Endodermal cell (in vitro differentiated cells): Measurements from ENCODE around the gene CRELD1. TPM values are rescaled to one million over a fixed set of nuclear protein-coding genes. Genes with fewer than 3 reads are reported as not detected.

ENCODE experiments used
- DNase-seq: peaks from one replicate; pipeline ENCODE4 v3.0.0-alpha.2; 2017
- H3K27ac ChIP-seq: 2 replicates; pipeline ENCODE4 v1.5.1; 2013; ENCODE audit warnings: mild to moderate bottlenecking, low read depth, low read length, moderate library complexity
- H3K27me3 ChIP-seq: 2 replicates; pipeline ENCODE4 v1.6.1; 2013; ENCODE audit warnings: mild to moderate bottlenecking, low read length, moderate library complexity; ENCODE audit not compliant: insufficient read depth, control insufficient read depth, poor library complexity, severe bottlenecking
- H3K36me3 ChIP-seq: 2 replicates; pipeline ENCODE4 v1.7.0; 2013; ENCODE audit warnings: mild to moderate bottlenecking, low read length, moderate library complexity; ENCODE audit not compliant: control insufficient read depth, insufficient read depth
- H3K4me1 ChIP-seq: one replicate; pipeline ENCODE4 v1.7.0; 2013; ENCODE audit warnings: low read length; ENCODE audit not compliant: control insufficient read depth, insufficient read depth
- H3K4me3 ChIP-seq: 2 replicates; pipeline ENCODE4 v1.5.1; 2013; ENCODE audit warnings: mild to moderate bottlenecking, low read length, moderate library complexity
- H3K9ac ChIP-seq: 2 replicates; pipeline ENCODE4 v1.6.1; 2013; ENCODE audit warnings: mild to moderate bottlenecking, low read length, moderate library complexity; ENCODE audit not compliant: poor library complexity, severe bottlenecking; ENCODE audit errors: extremely low read depth
- H3K9me3 ChIP-seq: 2 replicates; pipeline ENCODE4 v1.6.1; 2013; ENCODE audit warnings: mild to moderate bottlenecking, low read length, moderate library complexity; ENCODE audit not compliant: control insufficient read depth
- H3K27ac Mint-ChIP-seq: 2 replicates; pipeline ENCODE4 v1.8.0; 2020; ENCODE audit warnings: mixed read lengths
- H3K27me3 Mint-ChIP-seq: 2 replicates; pipeline ENCODE4 v1.8.0; 2021; ENCODE audit warnings: mild to moderate bottlenecking, mixed read lengths; ENCODE audit not compliant: insufficient read depth
- H3K36me3 Mint-ChIP-seq: 2 replicates; pipeline ENCODE4 v1.8.0; 2020; ENCODE audit warnings: low read depth, mixed read lengths
- H3K4me1 Mint-ChIP-seq: 2 replicates; pipeline ENCODE4 v1.8.0; 2020; ENCODE audit warnings: mixed read lengths
- H3K4me3 Mint-ChIP-seq: 2 replicates; pipeline ENCODE4 v1.8.0; 2020; ENCODE audit warnings: mild to moderate bottlenecking, moderate library complexity, mixed read lengths
- H3K9me3 Mint-ChIP-seq: 2 replicates; pipeline ENCODE4 v1.8.0; 2020; ENCODE audit warnings: mild to moderate bottlenecking, mixed read lengths
- CTCF ChIP-seq: fragments of 200-600 bp; sonication (generic); conservative IDR thresholded peaks from 2 replicates; pipeline ENCODE4 v1.5.0; 2021; ENCODE audit warnings: antibody characterized with exemption, mild to moderate bottlenecking
- WGBS, 2 experiments: methylation state at CpG; one replicate each; pipeline versions ENCODE4 v1.1.5 to v1.1.7; 2013; ENCODE audit warnings: missing lambda C conversion rate in 2 of 2, mixed read lengths in 1 of 2; ENCODE audit not compliant: insufficient coverage in 1 of 2, insufficient read length in 1 of 2; 5-methylcytosine and 5-hydroxymethylcytosine counted together
- total RNA-seq, 2 donors: library from RNA; stranded (reverse); fragmentation: NEBNext Ultra II Directional in 1 of 2; extraction: Animal tissue kit (Norgen Biotek cat#: 25700) in 1 of 2; gene quantifications; 2 replicates in 1 of 2; 3 replicates in 1 of 2; pipeline ENCODE4 v1.2.1, GENCODE V29; 2021

CRELD1 gene
- total RNA-seq, 2 donors from 2014 or later = 35.7 to 43.2 TPM

GRCh38 chr3:9934235-9934621, 594 bp downstream of the CRELD1 start:
- peaks cover 35% of the 10 kb centered on the region for H3K36me3 Mint-ChIP-seq
- peak overlapping the region; percentile 92 for H3K27ac Mint-ChIP-seq
- WGBS, 2 experiments = 42 to 47% methylated on average over 10 to 11 of the region's 11 CpGs
- H3K4me1 Mint-ChIP-seq = peaks cover 13% of the 10 kb centered on the region
- H3K27me3 Mint-ChIP-seq = peaks cover 2% of the 10 kb centered on the region
- TF ChIP-seq CTCF = peak; percentile 39
- DNase-seq = no peak
- Histone ChIP-seq H3K9me3 (no peaks in the 10 kb centered on the region), H3K4me3 (peak overlapping the region; percentile 93), H3K27ac (peak overlapping the region; percentile 88), H3K36me3 (peaks cover 31% of the 10 kb centered on the region), H3K9ac (peak overlapping the region; percentile 85), H3K4me1 (no peaks in the 10 kb centered on the region), H3K27me3 (no peaks in the 10 kb centered on the region)
- H3K4me3 Mint-ChIP-seq = peak overlapping the region; percentile 76
- H3K9me3 Mint-ChIP-seq = peaks cover 6% of the 10 kb centered on the region

- Mint-ChIP-seq H3K27me3 (peaks cover 2% of the 10 kb centered on the region), H3K4me3 (peak overlapping the region; percentile 76), H3K36me3 (peaks cover 39% of the 10 kb centered on the region), H3K9me3 (peaks cover 9% of the 10 kb centered on the region), H3K27ac (no peak overlapping the region), H3K4me1 (peaks cover 13% of the 10 kb centered on the region)
- peak overlapping the region; percentile 93 for H3K4me3 ChIP-seq
- DNase-seq = no peak
- no peak for TF ChIP-seq CTCF
- H3K36me3 ChIP-seq = peaks cover 31% of the 10 kb centered on the region
- no peak overlapping the region for H3K27ac ChIP-seq
- no peaks in the 10 kb centered on the region for H3K4me1 ChIP-seq
- H3K27me3 ChIP-seq = no peaks in the 10 kb centered on the region
- H3K9me3 ChIP-seq = no peaks in the 10 kb centered on the region
- H3K9ac ChIP-seq = no peak overlapping the region
- WGBS, 2 experiments = 67 to 74% methylated on average over 3 to 4 of the region's 4 CpGs
These were observed 1.4 kb downstream of the CRELD1 start for GRCh38 chr3:9934993-9935392.

- TF ChIP-seq CTCF = no peak
- no peak overlapping the region for H3K4me3 Mint-ChIP-seq
- H3K9me3 ChIP-seq = no peaks in the 10 kb centered on the region
- DNase-seq = no peak
- no peaks in the 10 kb centered on the region for H3K27me3 ChIP-seq
- H3K4me1 ChIP-seq = no peaks in the 10 kb centered on the region
- WGBS, 2 experiments = 87 to 100% methylated on average over 3 to 5 of the region's 5 CpGs
- H3K4me1 Mint-ChIP-seq = peaks cover 13% of the 10 kb centered on the region
- peaks cover 2% of the 10 kb centered on the region for H3K27me3 Mint-ChIP-seq
- H3K27ac ChIP-seq = no peak overlapping the region
- peaks cover 35% of the 10 kb centered on the region for H3K36me3 ChIP-seq
- H3K4me3 ChIP-seq = peak overlapping the region; percentile 93
- H3K27ac Mint-ChIP-seq = no peak overlapping the region
- peaks cover 35% of the 10 kb centered on the region for H3K36me3 Mint-ChIP-seq
- H3K9ac ChIP-seq = no peak overlapping the region
- H3K9me3 Mint-ChIP-seq = peaks cover 5% of the 10 kb centered on the region
These were observed 2.4 kb downstream of the CRELD1 start for GRCh38 chr3:9935966-9936510.
